Measurements from ENCODE around the gene DPF1.

Gene DPF1

DNA sequence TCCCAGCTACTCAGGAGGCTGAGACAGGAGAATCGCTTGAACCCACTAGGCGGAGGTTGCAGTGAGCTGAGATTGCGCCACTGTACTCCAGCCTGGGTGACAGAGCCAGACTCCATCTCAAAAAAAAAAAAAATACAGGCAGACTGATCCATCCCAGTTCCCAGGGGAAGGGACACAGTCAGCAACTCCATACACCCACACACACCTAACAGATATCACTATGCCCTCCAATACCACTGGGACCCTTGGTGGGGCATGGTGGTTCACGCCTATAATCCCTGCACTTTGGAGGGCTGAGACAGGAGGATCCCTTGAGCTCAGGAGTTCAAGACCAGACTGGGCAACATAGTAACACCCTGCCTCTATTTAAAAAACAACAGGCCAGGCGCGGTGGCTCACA is 2.6 kb downstream of the DPF1 start:
- DNase-seq (ENCODE audit: low read depth) = no peak

DNA sequence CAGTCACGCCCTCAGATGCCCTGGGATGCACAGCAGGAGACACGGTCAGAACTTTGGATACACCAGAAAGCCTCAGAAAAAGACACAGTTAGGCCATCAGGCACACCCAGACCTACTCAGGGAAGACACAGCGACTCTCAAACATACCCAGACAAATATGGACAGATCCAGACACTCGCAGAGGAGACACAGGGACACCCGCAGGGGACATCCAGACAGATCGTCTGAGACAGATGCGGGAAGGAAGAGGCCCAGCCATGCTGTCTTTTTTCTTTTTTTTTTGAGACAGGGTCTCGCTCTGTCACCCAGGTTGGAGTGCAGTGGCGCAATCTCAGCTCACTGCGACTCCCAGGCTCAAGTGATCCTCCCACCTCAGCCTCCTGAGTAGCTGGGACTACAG is 4.8 kb downstream of the DPF1 start:
- DNase-seq (ENCODE audit: low read depth) = no peak

DNA sequence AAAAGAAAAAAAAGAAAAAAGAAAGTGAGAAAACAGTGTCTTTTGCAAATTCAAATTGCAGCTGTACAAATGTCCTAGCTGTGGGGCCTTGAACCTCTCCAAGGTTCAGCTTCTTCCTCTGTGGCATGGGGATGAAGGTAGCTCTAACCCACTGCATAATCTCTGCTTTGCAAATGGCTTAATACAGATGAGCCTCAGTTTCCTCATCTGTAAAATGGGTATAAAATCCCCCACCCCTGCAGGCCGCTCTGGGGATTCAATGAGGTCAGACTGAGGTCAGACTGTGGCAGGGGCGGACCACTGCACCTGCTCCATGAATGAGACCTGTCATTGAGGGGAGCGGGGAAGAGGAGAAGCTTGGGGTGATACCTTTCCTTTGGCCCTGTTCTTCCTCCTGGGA is 5.8 kb downstream of the DPF1 start:
- DNase-seq (ENCODE audit: low read depth) = no peak

DNA sequence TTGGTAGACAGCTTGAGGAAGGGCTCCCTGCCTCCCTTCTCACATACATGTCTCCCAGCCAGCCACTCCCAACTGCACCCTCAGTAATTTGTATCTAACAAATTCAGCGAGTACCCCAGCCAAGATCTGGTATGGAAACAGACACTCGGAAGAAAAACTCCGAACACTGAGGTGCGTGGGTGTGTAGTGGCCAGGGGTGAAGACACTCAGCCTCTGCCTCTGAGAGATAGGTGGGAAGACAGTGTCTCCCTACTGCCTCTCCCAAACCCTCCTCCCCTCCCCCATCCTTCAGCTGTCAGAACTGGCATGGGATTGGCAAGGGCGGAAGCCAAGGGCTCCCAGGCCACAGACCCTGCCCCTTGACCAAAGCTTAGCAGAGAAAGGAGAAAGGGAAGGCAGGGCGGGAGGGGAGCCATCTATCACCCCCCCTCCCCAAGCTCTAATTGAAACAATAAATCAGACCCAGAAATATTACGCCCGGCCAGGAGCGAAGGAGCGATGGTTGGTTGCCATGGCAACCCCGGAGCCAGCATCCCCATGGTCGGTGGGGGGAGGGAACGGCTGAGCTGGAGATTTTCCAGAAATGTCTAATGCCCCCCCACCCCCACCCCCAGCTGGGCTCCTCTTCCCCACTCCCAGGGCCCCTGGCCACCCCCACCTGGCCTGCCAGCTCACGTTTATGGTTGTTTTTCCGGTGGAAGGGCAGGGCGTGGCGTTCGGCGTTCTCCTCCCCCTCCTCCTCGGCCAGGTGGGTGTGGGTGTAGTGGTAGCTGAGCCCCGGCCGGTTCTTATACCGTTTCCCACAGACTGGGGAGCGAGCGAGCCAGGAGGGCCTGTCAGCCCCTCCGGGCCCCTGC is 7.0 kb downstream of the DPF1 start:
- DNase-seq (ENCODE audit: low read depth) = no peak

DNA sequence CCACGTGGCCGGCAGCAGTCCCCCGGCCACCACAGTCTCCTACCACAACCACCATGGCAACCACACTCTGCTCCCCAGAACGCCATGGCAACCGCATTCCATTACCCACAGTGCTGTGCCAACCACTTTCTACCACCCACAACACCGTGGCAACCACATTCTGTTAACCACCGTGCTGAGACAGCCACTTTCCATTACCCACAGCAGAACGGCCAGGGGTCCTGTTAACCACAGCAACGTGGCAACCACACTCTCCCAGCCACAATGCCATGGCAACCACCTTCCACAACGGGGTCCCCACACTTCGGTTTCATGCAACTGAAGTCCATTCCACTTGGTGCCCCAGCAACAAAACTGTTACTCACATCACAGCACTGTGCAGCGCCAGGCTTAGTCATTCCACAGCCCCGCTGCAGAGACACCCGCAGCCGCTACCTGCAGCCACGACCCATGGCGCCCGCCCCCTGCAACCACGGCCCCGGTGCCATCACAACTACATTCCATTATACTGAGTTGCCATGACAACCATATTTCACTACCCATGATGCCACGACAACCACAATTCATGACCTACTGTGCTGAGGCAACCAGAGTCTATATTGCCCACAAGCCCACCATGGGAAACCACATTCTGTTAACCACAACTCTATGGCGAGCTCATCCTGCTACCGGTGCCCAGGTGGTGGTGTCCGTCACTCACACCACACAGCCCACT is 10.0 kb downstream of the DPF1 start:
- DNase-seq (ENCODE audit: low read depth) = no peak

DNA sequence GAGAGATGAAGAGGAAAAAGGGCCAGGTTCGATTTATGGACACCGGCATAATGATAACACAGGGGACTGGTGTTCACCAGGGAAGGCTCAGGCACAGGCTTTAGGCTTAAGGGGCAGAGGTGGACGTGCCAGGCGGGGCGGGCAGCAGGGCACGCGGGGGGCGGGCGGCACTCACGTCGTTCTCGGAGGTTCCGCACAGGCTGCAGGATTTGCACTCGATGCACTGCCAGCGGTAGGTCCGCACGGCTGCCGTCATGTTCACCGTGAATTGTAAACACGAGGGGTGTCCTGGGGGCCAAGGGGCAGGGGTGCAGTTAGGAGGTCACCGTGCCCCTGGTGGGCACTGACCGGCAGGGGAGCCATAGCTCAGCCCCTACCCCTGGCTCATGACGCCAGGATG is 10.6 kb downstream of the DPF1 start:
- no peak for DNase-seq (ENCODE audit: low read depth)

DNA sequence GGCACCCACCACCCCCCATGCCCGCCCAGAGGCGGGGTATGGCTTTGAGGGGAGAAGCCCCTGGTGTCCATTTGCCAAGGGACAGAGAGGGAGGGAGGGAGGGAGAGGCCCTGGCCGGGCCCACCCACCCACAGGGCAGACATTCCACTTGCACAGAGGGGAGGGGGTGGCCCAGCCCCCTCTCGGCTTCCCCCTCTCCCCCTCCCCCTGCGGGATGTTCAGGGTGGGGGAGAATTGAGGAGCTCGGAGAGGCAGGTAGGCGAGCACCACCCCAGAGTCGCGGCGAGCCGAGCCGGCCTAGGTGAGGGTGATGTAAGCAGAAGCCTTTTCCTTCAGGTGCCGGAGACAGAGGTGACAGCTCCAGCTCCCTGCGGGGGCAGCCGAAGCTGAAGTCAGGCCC is 12.3 kb downstream of the DPF1 start:
- no peak for DNase-seq (ENCODE audit: low read depth)

DNA sequence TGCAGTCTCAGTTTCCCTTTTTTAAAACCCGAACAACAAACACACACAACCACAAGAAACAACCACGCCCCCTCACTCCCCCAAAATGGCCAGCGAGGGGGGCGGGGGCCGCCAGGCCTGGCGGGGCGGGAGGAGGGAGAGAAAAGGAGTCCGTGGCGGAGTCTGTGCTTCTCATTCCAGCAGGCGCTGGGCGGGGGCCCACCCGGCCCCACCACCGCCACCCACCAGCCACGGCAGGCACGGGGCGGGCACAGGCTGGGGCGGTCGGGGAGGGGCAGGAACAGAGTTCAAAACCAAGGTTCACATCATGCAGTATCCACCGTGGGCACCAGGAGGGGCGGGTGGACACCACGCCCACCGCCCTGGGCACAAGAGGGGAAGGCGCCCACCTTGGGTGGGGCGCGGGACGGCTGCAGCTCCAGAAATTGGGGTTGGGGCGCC is 12.9 kb downstream of the DPF1 start:
- DNase-seq (ENCODE audit: low read depth) = no peak

DNA sequence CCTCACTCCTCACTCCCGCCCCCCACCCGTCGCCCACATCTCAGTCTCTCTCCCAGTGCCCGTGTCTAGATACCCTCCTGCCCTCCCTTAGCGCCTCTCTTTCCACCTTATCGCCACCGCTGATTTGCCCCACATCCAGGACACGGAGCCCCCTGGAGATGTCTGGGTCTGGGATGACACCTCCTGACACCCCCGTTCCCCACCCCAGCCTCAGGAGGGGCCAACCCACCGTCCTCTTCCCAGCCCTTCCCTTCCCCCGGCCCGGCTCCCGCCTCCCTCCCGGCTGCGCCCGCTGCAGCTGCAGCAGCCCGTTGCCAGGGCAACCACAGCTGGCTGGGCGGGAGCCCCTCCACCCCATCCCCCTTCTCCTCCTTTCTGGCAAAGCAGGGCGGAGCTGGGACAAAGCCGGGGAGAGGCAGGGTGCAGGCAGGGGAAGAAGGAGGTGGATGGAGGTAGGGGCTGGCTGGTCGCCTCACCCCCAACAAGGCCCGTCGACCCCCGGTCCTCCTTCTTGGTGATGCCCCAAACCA is 13.5 kb downstream of the DPF1 start:
- peak; percentile 34 for DNase-seq (ENCODE audit: low read depth)

DNA sequence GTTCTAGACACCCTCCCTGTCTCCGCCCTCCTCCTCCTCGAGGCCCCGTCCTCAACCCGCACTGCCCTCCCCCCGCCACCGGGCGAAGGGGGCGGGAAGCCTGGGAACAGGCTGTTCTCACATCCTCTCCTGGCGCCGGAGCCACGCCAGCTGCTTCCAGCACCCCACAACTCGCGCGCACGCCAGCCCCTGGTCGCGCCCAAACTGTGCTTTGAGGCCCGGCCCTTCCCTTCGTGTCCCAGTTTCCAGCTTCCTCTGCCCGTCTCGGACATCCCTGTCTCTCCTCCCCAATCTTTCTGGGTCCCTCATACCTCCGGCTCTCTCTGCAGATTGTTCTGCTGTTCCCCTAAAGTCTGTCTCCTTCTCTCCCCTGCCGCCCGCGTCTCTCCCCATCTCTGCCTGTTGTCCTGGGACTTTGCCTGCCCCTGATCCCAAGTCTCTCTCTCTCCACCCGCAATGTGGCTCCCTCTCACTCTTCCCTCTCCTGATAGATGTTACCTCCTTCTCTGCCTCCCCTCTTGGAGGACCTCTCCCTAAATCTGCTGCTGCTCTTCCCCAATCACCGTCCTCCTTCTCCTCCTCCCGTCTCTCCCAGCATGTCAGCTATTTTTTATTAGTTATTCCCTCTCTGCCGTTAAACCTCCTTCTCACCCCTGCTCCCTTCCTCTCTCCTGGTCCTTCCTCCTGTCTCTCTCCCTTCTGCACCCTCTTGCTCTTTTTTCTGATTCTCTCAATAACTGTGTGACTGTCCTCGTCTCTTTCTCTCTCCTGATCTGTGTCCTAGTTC is 14.2 kb downstream of the DPF1 start:
- peak; percentile 38 for DNase-seq (ENCODE audit: low read depth)

DNA sequence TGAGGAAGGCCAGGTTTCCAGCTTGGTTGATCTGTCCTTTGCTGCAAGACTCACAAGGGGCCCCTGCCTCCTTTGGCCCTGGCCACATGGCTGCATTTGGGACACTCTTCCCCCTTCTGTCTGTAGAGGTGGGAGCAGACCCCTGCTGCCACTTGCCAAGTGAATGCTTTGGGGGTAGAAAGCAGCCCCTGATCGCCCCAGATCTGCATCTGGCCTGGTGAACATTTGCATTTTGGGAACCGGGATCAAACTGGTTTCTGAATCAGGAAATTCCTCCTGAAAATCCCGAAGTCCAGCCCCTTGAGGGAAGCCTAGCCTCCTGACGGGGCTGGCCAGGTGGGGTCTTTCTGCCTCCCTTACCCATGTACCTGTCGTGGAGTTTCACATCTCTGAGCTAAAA is 14.9 kb downstream of the DPF1 start:
- no peak for DNase-seq (ENCODE audit: low read depth)

DNA sequence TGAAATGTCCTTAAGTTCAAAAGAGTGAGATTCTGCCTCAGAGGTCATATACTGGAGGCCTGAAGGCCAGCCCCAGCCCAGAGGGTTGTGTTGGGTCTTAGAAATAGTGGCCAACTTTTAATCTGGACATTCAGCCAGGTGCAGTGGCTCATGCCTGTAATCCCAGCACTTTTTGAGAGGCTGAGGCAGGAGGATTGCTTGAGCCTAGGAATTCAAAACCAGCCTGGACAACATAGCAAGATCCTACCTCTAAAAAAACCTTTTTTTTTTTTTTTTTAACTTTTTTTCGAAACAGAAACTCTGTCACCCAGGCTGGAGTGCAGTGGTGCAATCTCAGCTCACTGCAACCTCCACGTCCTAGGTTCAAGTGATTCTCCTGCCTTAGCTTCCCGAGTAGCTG is 15.5 kb downstream of the DPF1 start:
- DNase-seq (ENCODE audit: low read depth) = no peak

DNA sequence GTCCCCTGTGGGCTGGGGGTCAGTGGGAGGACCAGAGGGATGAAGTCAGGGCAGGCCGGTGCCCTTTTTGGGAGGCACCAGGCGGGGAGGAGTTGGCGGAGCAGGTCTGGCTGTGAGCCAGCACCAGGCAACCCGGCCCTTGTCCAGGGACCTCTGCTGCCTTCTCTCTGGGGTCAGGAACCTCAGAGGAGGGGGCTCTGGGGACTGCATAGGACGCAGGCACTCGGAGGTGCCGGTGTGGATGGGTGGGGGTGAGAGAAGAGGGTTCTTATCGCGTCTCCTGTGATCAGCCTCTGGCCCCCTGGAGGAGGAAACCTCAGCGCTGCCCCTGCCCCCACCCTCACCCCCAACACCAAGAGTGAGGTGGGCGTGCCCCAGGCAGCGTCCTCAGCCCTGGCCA is 16.5 kb downstream of the DPF1 start:
- no peak for DNase-seq (ENCODE audit: low read depth)

DNA sequence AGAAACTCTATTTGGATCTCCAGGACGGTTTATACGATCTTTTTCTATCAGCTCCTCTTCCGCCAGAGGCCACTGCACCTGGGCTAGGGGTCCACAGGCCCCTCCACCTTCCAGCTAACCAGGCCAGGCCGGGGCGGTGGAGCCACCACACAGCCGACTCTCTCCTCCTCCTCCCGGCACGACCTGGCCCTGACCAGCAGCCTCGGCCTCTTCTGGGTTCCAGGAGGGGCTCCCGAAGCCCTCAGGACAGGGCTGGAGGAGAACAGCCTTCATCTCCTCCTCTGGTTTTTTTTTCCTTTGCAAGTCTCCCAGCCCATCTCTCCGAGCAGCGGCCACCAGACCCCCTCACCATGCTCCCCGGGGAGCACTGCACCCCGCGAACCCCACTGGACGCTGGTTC is 17.1 kb downstream of the DPF1 start:
- DNase-seq (ENCODE audit: low read depth) = no peak

DNA sequence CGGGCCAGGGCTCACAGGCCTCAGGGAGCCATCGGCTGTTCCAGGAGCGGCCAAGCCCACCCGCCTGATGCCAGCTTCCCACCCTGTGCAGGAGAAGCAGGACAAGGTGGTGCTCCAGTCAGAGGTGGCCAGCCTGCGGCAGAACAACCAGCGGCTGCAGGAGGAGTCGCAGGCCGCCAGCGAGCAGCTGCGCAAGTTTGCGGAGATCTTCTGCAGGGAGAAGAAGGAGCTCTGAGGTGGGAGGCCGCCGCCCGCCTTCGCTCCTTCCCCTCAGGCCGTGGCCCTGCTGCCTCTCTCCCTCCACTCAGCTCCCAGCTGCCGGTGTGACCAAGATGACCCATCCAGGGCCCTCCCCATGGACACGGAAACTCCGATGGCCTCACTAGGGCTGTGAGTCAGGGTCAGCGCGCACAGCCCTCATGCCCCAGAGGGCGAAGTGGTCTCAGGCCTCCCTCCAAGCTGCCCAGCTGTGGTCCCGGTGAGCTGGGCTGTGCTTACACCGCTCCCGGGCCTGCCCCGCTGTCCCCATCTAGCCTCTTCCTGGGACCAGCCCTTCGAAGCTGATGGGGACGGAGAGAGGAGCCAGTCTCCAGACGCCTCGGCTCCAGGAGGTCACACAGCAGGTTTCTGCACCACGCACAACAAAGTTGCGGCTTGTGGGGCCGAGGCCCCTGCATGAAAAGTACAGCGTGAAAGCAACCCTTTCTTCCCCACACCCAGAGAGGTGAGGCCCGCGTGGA is 17.8 kb downstream of the DPF1 start:
- DNase-seq (ENCODE audit: low read depth) = no peak

DNA sequence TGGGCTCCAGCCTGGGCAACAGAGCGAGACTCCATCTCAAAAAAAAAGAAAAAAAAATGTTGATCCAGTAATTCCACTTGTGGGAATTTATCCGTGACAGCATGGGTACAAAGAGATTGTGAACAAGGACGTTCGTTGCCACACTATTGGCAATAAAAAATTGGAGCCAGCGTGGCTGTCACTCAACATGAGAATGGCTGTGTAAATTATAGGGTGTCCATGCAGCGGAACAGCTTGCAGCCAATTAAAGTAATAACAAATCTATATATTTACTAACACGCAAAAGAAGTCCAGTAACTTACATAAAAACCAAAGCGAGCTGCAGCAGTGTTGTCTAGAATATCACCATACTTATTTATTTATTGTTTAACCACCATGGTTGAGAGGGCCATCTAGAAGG is 19.3 kb downstream of the DPF1 start:
- no peak for DNase-seq (ENCODE audit: low read depth)

DNA sequence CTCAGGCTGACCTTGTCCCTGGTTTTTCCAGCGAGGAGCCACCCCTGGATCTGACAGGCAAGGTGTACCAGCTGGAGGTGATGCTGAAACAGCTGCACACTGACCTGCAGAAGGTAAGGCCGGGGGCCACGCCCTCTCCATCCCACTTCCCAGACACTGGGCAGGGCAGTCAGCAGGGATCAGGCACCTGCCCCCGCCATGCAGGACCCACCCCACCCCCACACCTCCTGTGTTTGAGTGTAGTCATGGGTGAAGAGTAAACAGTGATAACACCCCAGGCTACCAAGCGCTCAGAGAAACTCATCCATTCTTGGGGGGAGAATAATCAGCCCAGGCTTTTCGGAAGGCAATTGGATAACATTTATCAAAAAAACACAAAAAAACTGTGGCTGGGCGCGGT is 19.9 kb downstream of the DPF1 start:
- no peak for DNase-seq (ENCODE audit: low read depth)

DNA sequence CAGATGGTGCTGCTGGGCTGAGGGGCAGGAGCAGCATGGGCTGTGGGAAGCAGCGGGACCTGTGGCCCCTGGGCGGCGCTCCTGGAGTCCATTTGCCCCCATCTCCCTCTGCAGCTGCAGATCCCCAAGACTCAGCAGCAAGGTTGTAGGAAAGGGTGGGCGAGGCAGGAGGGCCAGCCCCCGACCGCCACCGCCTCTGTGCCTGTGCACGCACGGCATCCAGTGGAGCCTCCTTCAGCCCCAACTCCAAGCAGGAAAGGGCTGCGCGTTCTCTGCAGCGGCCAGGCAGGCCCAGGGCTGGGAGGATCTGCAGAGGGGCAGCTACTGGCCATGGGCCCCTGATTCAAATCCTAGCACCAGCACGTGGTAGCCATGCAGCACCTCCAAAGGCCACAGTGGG is 20.8 kb downstream of the DPF1 start:
- DNase-seq (ENCODE audit: low read depth) = no peak

DNA sequence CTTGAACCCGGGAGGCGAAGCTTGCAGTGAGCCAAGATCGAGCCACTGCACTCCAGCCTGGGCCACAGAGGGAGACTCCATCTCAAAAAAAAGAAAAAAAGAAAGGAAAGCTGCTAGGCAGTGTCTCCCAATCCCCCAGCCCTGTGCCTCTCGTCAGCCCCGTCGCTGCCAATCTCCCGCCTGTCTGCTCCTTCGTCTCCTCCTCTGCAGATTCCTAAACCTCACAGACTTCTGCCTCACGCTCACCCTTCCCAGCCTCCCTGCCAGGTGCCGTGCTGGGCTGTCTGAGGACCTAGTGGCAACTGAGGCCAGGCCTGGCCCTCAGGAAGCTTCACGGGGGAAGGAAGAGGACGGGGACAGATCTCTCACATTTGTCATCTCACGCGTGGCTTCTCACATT is 21.5 kb downstream of the DPF1 start:
- DNase-seq (ENCODE audit: low read depth) = no peak

DNA sequence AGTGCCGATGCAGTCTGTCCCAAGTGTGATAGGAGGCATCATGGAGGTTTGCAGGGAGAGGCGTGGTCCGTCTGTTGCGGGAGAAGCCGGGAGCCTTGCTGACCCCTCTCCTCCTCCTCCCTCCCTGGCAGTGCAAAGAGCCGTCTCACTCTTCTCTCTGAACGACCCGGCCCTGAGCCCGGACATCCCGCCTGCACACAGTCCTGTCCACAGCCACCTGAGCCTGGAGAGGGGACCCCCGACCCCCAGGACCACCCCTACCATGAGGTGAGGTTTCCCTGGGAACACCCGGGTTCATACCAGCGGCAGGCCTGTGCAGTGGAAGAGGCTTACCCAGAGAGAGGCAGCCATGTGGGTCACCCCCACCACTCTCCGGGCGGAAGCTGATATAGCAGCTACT is 22.3 kb downstream of the DPF1 start:
- DNase-seq (ENCODE audit: low read depth) = no peak

DNA sequence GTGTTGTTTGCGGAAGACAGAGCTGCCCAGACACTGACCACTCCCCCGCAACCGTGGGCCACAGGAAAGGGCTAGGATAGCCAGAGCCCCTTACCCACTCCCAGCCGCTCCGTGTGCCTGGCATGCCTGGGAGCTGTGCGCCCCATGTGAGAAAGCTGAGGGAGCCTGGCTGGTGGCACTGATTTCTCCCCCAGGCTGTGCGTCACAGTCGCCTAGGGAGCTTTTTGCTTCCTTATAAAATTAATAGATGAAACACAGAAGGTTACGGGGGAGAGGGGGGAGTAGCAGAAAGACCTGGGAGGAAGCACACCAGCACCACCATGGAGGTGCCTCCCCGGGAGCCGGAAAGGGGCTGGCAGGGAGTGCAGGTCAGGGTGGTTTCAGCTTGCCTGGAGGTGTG is 24.7 kb downstream of the DPF1 start:
- DNase-seq (ENCODE audit: low read depth) = no peak
